HG02759 (cell line): ENCODE results near the gene ITPKB.
"Not testable (repeated sequence)": the region's sequence is repeated elsewhere in the genome, so short reads cannot be mapped to it uniquely, and the experiment has no call there.

ENCODE experiments used
- ATAC-seq: cut with Tn5 transposase; IDR thresholded peaks from one replicate; pipeline ENCODE4 v1.9.1; 2021; ENCODE audit warnings: mild to moderate bottlenecking, moderate library complexity; ENCODE audit not compliant: unreplicated experiment

The ITPKB gene

GRCh38 chr1:226761322-226761721, 22.2 kb upstream of the ITPKB start:
- no peak for ATAC-seq

GRCh38 chr1:226754793-226755533, 15.9 kb upstream of the ITPKB start:
- no peak for ATAC-seq

- ATAC-seq, result no peak
These were observed 15.0 kb upstream of the ITPKB start for GRCh38 chr1:226754097-226754496.

GRCh38 chr1:226751703-226752102, 12.6 kb upstream of the ITPKB start:
- no peak for ATAC-seq

GRCh38 chr1:226751214-226751613, 12.1 kb upstream of the ITPKB start:
- ATAC-seq, result no peak

- no peak for ATAC-seq
These were observed 10.4 kb upstream of the ITPKB start for GRCh38 chr1:226749467-226749866.

GRCh38 chr1:226748306-226748705, 9.2 kb upstream of the ITPKB start:
- ATAC-seq, result no peak

GRCh38 chr1:226747519-226748263, 8.6 kb upstream of the ITPKB start:
- ATAC-seq, result not testable (repeated sequence)

- ATAC-seq, result no peak
These were observed 4.2 kb upstream of the ITPKB start for GRCh38 chr1:226743259-226743658.

- ATAC-seq, result no peak
These were observed 1.9 kb upstream of the ITPKB start for GRCh38 chr1:226741009-226741408.

GRCh38 chr1:226739696-226740065, 599 bp upstream of the ITPKB start:
- ATAC-seq, result no peak

GRCh38 chr1:226738421-226738994, 574 bp downstream of the ITPKB start:
- ATAC-seq, result peak; percentile 33

- peak; percentile 20 for ATAC-seq
These were observed 1.2 kb downstream of the ITPKB start for GRCh38 chr1:226737819-226738420.

GRCh38 chr1:226736908-226737818, 1.9 kb downstream of the ITPKB start:
- ATAC-seq, result no peak

- no peak for ATAC-seq
These were observed 2.8 kb downstream of the ITPKB start for GRCh38 chr1:226736001-226736907.

- no peak for ATAC-seq
These were observed 3.5 kb downstream of the ITPKB start for GRCh38 chr1:226735576-226735975.

GRCh38 chr1:226734611-226735153, 4.4 kb downstream of the ITPKB start:
- ATAC-seq, result no peak

- ATAC-seq, result no peak
These were observed 5.2 kb downstream of the ITPKB start for GRCh38 chr1:226733876-226734275.

GRCh38 chr1:226733304-226733703, 5.8 kb downstream of the ITPKB start:
- ATAC-seq, result no peak
